ENCODE data around the gene PDE6B. TPM values are rescaled to one million over a fixed set of nuclear protein-coding genes. Genes with fewer than 3 reads are reported as not detected.

PDE6B gene
- total RNA-seq, 1 donor from 2014 or later, result 4.2 TPM

- intact Hi-C loops (cut with DNase I), result no loop called here
- Histone ChIP-seq H3K27me3 (no peaks in the 10 kb centered on the region), H3K4me3 (no peak overlapping the region), H3K9me3 (no peaks in the 10 kb centered on the region), H3K36me3 (no peaks in the 10 kb centered on the region), H3K27ac (no peak overlapping the region), H3K4me1 (peaks cover 53% of the 10 kb centered on the region)
- no peak for DNase-seq (ENCODE audit: extremely low spot score in 2 of 2)
- no peak for TF ChIP-seq CTCF (IDR thresholded peaks at IDR 0.05)
- no peak for TF ChIP-seq POLR2AphosphoS5 (IDR thresholded peaks at IDR 0.05; ENCODE audit: insufficient read depth in 1 of 2, low read depth in 1 of 2)
- TF ChIP-seq POLR2A (IDR thresholded peaks at IDR 0.05), result no peak
Observed at GRCh38 chr4:679629-680028, 54.3 kb downstream of the PDE6B start.

GRCh38 chr4:680091-680490 is 54.7 kb downstream of the PDE6B start:
- H3K4me3 ChIP-seq, result no peak overlapping the region

GRCh38 chr4:680551-680927 is 55.2 kb downstream of the PDE6B start:
- intact Hi-C loops (cut with DNase I), result no loop called here
- H3K4me1 ChIP-seq, result peaks cover 45% of the 10 kb centered on the region
- no peaks in the 10 kb centered on the region for H3K9me3 ChIP-seq
- H3K27me3 ChIP-seq, result no peaks in the 10 kb centered on the region
- TF ChIP-seq POLR2A (IDR thresholded peaks at IDR 0.05) (no peak), POLR2AphosphoS5 (IDR thresholded peaks at IDR 0.05; ENCODE audit: insufficient read depth in 1 of 2, low read depth in 1 of 2) (no peak), CTCF (IDR thresholded peaks at IDR 0.05) (no peak)
- no peaks in the 10 kb centered on the region for H3K36me3 ChIP-seq
- peak overlapping the region; percentile 54 to 77 for H3K4me3 ChIP-seq
- H3K27ac ChIP-seq, result peak overlapping the region; percentile 61
- DNase-seq (ENCODE audit: extremely low spot score in 2 of 2), result no peak

More at GRCh38 chr4:680091-680490, 54.7 kb downstream of the PDE6B start:
- no peak for TF ChIP-seq POLR2A (IDR thresholded peaks at IDR 0.05)
- no peak for TF ChIP-seq POLR2AphosphoS5 (IDR thresholded peaks at IDR 0.05; ENCODE audit: insufficient read depth in 1 of 2, low read depth in 1 of 2)
- TF ChIP-seq CTCF (IDR thresholded peaks at IDR 0.05), result no peak
- intact Hi-C loops (cut with DNase I), result no loop called here
- Histone ChIP-seq H3K4me1 (peaks cover 50% of the 10 kb centered on the region), H3K27ac (no peak overlapping the region), H3K27me3 (no peaks in the 10 kb centered on the region), H3K36me3 (no peaks in the 10 kb centered on the region), H3K9me3 (no peaks in the 10 kb centered on the region)
- DNase-seq (ENCODE audit: extremely low spot score in 2 of 2), result no peak

- intact Hi-C loops (cut with DNase I), result no loop called here
- Histone ChIP-seq H3K4me1 (peaks cover 40% of the 10 kb centered on the region), H3K9me3 (no peaks in the 10 kb centered on the region), H3K4me3 (peak overlapping the region; percentile 54 to 77), H3K27me3 (no peaks in the 10 kb centered on the region), H3K27ac (peak overlapping the region; percentile 61), H3K36me3 (no peaks in the 10 kb centered on the region)
- TF ChIP-seq POLR2A (IDR thresholded peaks at IDR 0.05) (no peak), CTCF (IDR thresholded peaks at IDR 0.05) (no peak), POLR2AphosphoS5 (IDR thresholded peaks at IDR 0.05; ENCODE audit: insufficient read depth in 1 of 2, low read depth in 1 of 2) (peak in 1 of 2 donors; percentile 55)
- DNase-seq (ENCODE audit: extremely low spot score in 2 of 2), result no peak
Observed at GRCh38 chr4:680928-681645, 55.7 kb downstream of the PDE6B start.

GRCh38 chr4:681736-682451 is 56.5 kb downstream of the PDE6B start:
- no peaks in the 10 kb centered on the region for H3K36me3 ChIP-seq
- TF ChIP-seq POLR2A (IDR thresholded peaks at IDR 0.05) (no peak), CTCF (IDR thresholded peaks at IDR 0.05) (no peak), POLR2AphosphoS5 (IDR thresholded peaks at IDR 0.05; ENCODE audit: insufficient read depth in 1 of 2, low read depth in 1 of 2) (no peak)
- DNase-seq (ENCODE audit: extremely low spot score in 2 of 2), result no peak
- peak overlapping the region; percentile 25 to 77 for H3K4me3 ChIP-seq
- no peaks in the 10 kb centered on the region for H3K27me3 ChIP-seq
- H3K27ac ChIP-seq, result no peak overlapping the region
- no peaks in the 10 kb centered on the region for H3K9me3 ChIP-seq
- peaks cover 44% of the 10 kb centered on the region for H3K4me1 ChIP-seq
- intact Hi-C loops (cut with DNase I), result no loop called here
